ENCODE results near the gene MINDY3. TPM values are rescaled to one million over a fixed set of nuclear protein-coding genes. Genes with fewer than 3 reads are reported as not detected.
"Not testable (repeated sequence)": the region's sequence is repeated elsewhere in the genome, so short reads cannot be mapped to it uniquely, and the experiment has no call there.

Gene MINDY3
- polyA plus RNA-seq, 2 donors: 11.2 to 17.2 TPM

DNA sequence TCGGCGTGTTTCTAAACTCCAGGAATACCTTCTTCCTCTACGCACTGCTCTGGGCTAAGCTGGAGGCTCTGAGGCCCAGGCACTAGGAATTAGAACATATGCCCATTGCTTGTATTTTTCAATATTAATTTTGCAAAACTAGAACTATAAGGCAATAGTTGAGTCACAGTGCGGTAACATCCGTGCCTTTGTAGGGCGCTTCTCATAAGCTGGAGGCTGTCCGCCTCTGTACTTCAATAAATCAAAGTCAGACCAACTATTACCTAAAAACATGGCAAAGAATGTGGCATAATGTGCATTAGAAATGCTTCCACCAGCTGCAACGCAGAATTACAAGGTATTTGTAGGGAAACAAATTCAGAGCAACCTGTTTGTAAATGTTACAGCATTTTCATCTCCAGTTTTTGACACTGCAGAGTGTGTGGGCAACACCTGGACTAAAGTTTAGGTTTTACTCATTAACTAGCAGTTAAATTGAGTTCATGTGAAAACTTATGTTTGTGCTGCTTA lies 440 bp upstream of the MINDY3 start:
- H3K27ac ChIP-seq (ENCODE audit: low read depth in 2 of 2, low read length in 1 of 2): peak overlapping the region; percentile 69 to 80
- H3K4me1 ChIP-seq (ENCODE audit: control insufficient read depth in 2 of 2, insufficient read depth in 2 of 2, low read length in 1 of 2): no peaks in the 10 kb centered on the region
- H3K36me3 ChIP-seq (ENCODE audit: control insufficient read depth in 2 of 2, insufficient read depth in 2 of 2, low read length in 1 of 2): no peaks in the 10 kb centered on the region
- no peaks in the 10 kb centered on the region for H3K9me3 ChIP-seq (ENCODE audit: control insufficient read depth in 2 of 2, insufficient read depth in 1 of 2, low read depth in 1 of 2, low read length in 1 of 2)
- peak overlapping the region; percentile 98 to 100 for H3K4me3 ChIP-seq (ENCODE audit: low read depth in 1 of 2, low read length in 2 of 2)
- peaks cover 3% of the 10 kb centered on the region in 2 donors for H3K27me3 ChIP-seq (ENCODE audit: control insufficient read depth in 1 of 2, insufficient read depth in 2 of 2, low read length in 2 of 2)
- WGBS, 2 donors: 50 to 62% methylated on average over 8 of the region's 8 CpGs

DNA sequence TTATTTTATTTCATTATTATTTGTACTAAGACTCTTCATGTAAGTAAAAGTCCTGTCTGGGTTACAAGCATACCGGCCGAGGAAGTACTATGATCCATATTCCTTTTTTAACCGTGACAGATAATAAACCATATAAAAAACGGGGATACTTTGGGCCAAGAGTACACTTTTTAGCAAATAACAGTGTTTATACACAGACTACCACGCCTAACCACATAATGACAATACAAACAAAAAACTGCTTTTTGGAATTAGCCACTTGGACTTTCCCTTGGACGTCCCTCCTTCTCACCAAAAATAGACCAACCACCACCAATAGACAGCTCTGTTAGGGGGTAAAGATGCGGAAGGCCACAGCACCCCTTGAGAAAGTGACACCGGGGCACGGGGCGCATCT lies 800 bp downstream of the MINDY3 start:
- Histone ChIP-seq H3K27me3 (ENCODE audit: control insufficient read depth in 1 of 2, insufficient read depth in 2 of 2, low read length in 2 of 2) (peaks cover 0 to 3% of the 10 kb centered on the region in 2 donors), H3K36me3 (ENCODE audit: control insufficient read depth in 2 of 2, insufficient read depth in 2 of 2, low read length in 1 of 2) (no peaks in the 10 kb centered on the region), H3K9me3 (ENCODE audit: control insufficient read depth in 2 of 2, insufficient read depth in 1 of 2, low read depth in 1 of 2, low read length in 1 of 2) (no peaks in the 10 kb centered on the region), H3K4me1 (ENCODE audit: control insufficient read depth in 2 of 2, insufficient read depth in 2 of 2, low read length in 1 of 2) (no peaks in the 10 kb centered on the region), H3K27ac (ENCODE audit: low read depth in 2 of 2, low read length in 1 of 2) (peak overlapping the region; percentile 69 to 80), H3K4me3 (ENCODE audit: low read depth in 1 of 2, low read length in 2 of 2) (peak overlapping the region; percentile 98 to 100)
- 6 to 7% methylated on average over 10 of the region's 10 CpGs for WGBS, 2 donors

DNA sequence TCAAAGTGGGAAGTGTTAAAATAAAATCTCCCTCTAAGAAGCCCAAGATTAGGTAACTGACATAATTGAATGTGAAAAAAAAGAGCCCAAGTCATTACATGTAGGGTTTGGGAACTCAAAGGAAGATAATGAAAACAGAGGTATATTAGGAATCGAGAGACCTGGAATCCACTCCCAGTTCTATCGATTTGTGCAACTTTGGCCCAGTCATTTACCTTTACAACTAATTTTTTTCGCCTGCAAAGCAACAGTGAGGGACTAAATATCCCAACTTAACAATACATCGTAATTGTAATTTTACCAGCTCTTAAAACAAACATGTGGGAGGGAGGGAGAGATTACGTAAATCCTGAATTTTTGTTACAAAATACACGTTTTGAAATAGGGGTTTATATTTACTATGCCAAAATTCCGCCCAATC lies 1.4 kb downstream of the MINDY3 start:
- Histone ChIP-seq H3K4me3 (ENCODE audit: low read depth in 1 of 2, low read length in 2 of 2) (peak overlapping the region in 1 of 2 donors; percentile 100), H3K27ac (ENCODE audit: low read depth in 2 of 2, low read length in 1 of 2) (no peak overlapping the region), H3K36me3 (ENCODE audit: control insufficient read depth in 2 of 2, insufficient read depth in 2 of 2, low read length in 1 of 2) (no peaks in the 10 kb centered on the region), H3K4me1 (ENCODE audit: control insufficient read depth in 2 of 2, insufficient read depth in 2 of 2, low read length in 1 of 2) (no peaks in the 10 kb centered on the region), H3K27me3 (ENCODE audit: control insufficient read depth in 1 of 2, insufficient read depth in 2 of 2, low read length in 2 of 2) (peaks cover 0 to 3% of the 10 kb centered on the region in 2 donors), H3K9me3 (ENCODE audit: control insufficient read depth in 2 of 2, insufficient read depth in 1 of 2, low read depth in 1 of 2, low read length in 1 of 2) (no peaks in the 10 kb centered on the region)
- WGBS, 2 donors: 73 to 77% methylated on average over 7 of the region's 7 CpGs

DNA sequence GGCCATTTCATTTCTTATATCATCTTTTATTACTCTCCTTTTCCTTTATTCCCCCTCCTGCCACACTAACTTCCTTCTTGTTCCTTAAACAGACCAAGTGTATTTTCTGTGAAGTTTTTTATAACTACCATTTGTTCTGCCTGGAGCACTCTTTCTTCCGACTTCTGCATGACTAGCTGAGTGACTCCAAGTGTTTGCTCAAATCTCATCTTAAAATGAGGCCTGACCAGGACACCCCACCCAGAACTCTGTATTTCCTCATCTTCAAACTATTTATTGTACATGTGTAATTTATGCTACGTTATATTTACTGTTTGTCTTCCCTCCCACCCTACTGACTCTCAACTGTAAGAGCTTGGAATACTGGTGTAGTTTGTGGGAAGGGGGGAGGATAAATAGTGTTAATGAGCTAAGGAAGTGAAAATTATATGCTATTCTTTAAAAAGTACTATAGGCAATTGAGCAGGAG lies 3.2 kb downstream of the MINDY3 start:
- WGBS, 2 donors: 83 to 84% methylated on average over 2 of the region's 2 CpGs
- Histone ChIP-seq H3K9me3 (ENCODE audit: control insufficient read depth in 2 of 2, insufficient read depth in 1 of 2, low read depth in 1 of 2, low read length in 1 of 2) (no peaks in the 10 kb centered on the region), H3K27ac (ENCODE audit: low read depth in 2 of 2, low read length in 1 of 2) (no peak overlapping the region)

DNA sequence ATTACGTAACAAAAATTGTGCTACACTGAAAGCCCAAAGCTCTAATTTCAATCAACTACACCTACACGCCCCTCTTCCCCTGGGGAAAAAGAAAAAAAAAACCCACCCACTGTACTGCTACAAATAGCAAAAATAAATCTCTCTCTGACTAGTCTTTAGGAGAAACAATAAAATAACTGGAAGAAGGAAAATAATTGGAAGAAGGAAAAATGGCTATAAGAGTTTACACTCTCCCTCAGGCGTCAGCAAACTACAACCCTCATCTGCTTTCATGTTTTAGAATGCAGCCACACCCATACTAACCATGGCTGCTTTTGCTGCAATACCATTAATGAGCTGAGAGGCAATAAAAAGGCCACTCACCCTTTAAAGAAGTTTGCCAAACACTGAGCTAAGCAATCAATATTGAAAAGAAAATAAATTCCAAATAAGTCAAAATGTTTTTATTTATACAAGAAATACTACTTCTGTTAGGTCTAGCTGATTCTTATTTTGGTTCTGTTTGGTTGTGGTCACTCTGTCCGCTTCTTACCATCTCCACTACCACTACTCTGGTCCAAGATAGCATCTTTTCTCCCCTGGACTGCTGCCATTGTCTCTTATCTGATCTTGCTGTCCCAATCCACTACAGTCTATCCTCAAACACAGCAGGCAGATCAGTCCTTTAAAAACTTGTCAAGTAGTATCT lies 3.8 kb downstream of the MINDY3 start:
- no peaks in the 10 kb centered on the region for H3K36me3 ChIP-seq (ENCODE audit: control insufficient read depth in 2 of 2, insufficient read depth in 2 of 2, low read length in 1 of 2)
- 81 to 84% methylated on average over 4 of the region's 4 CpGs for WGBS, 2 donors
- no peak overlapping the region for H3K27ac ChIP-seq (ENCODE audit: low read depth in 2 of 2, low read length in 1 of 2)
- H3K27me3 ChIP-seq (ENCODE audit: control insufficient read depth in 1 of 2, insufficient read depth in 2 of 2, low read length in 2 of 2): peaks cover 0 to 3% of the 10 kb centered on the region in 2 donors
- no peaks in the 10 kb centered on the region for H3K4me1 ChIP-seq (ENCODE audit: control insufficient read depth in 2 of 2, insufficient read depth in 2 of 2, low read length in 1 of 2)
- H3K9me3 ChIP-seq (ENCODE audit: control insufficient read depth in 2 of 2, insufficient read depth in 1 of 2, low read depth in 1 of 2, low read length in 1 of 2): no peaks in the 10 kb centered on the region
- no peak overlapping the region for H3K4me3 ChIP-seq (ENCODE audit: low read depth in 1 of 2, low read length in 2 of 2)

More for the DNA sequence above, 3.2 kb downstream of the MINDY3 start:
- Histone ChIP-seq H3K27me3 (ENCODE audit: control insufficient read depth in 1 of 2, insufficient read depth in 2 of 2, low read length in 2 of 2) (peaks cover 0 to 3% of the 10 kb centered on the region in 2 donors), H3K36me3 (ENCODE audit: control insufficient read depth in 2 of 2, insufficient read depth in 2 of 2, low read length in 1 of 2) (no peaks in the 10 kb centered on the region), H3K4me3 (ENCODE audit: low read depth in 1 of 2, low read length in 2 of 2) (no peak overlapping the region), H3K4me1 (ENCODE audit: control insufficient read depth in 2 of 2, insufficient read depth in 2 of 2, low read length in 1 of 2) (no peaks in the 10 kb centered on the region)

DNA sequence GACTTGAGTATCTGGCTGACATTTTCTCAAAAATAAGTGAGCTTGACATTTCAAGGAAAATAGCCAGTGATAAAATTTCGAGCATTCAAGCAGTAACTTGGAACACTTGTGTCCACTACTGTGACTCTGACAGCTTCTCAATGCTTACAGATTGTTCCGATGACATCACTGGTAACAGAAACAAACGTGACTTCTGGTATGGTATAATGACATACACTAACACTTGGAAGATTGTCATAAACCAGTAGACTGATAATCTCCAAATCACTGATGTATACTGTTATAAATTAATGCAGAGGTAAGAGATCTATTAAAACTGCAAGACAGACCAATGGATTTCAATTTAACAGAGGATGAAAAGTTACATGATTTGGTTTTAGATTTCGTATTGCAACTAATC lies 6.5 kb downstream of the MINDY3 start:
- H3K4me1 ChIP-seq (ENCODE audit: control insufficient read depth in 2 of 2, insufficient read depth in 2 of 2, low read length in 1 of 2): no peaks in the 10 kb centered on the region
- H3K27me3 ChIP-seq (ENCODE audit: control insufficient read depth in 1 of 2, insufficient read depth in 2 of 2, low read length in 2 of 2): no peaks in the 10 kb centered on the region
- H3K4me3 ChIP-seq (ENCODE audit: low read depth in 1 of 2, low read length in 2 of 2): no peak overlapping the region
- H3K9me3 ChIP-seq (ENCODE audit: control insufficient read depth in 2 of 2, insufficient read depth in 1 of 2, low read depth in 1 of 2, low read length in 1 of 2): no peaks in the 10 kb centered on the region
- no peaks in the 10 kb centered on the region for H3K36me3 ChIP-seq (ENCODE audit: control insufficient read depth in 2 of 2, insufficient read depth in 2 of 2, low read length in 1 of 2)
- WGBS, 2 donors: 58 to 78% methylated on average over 4 of the region's 4 CpGs
- H3K27ac ChIP-seq (ENCODE audit: low read depth in 2 of 2, low read length in 1 of 2): no peak overlapping the region

DNA sequence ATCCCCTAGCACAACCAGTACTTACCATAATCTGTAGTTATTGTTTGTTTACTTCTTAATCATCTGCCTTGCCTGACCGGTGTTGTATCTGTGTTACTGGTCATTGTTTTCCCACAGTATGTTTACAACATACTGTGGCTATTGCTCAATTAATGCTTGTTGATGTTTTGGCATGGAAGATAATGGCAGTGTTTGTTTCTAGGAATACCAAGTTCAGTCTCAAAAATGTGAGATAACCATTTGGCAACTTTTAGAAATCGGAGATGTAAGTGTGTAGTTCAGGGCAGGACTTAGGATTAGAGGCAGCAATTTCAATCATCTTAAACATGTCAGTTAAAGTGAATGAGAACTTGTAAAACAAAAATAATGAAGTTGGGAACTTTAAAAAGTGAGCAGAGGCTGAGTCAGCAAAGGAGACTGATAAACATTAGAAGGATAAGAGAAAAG lies 8.2 kb downstream of the MINDY3 start:
- Histone ChIP-seq H3K9me3 (ENCODE audit: control insufficient read depth in 2 of 2, insufficient read depth in 1 of 2, low read depth in 1 of 2, low read length in 1 of 2) (no peaks in the 10 kb centered on the region), H3K36me3 (ENCODE audit: control insufficient read depth in 2 of 2, insufficient read depth in 2 of 2, low read length in 1 of 2) (no peaks in the 10 kb centered on the region), H3K4me1 (ENCODE audit: control insufficient read depth in 2 of 2, insufficient read depth in 2 of 2, low read length in 1 of 2) (no peaks in the 10 kb centered on the region), H3K27ac (ENCODE audit: low read depth in 2 of 2, low read length in 1 of 2) (no peak overlapping the region), H3K27me3 (ENCODE audit: control insufficient read depth in 1 of 2, insufficient read depth in 2 of 2, low read length in 2 of 2) (no peaks in the 10 kb centered on the region), H3K4me3 (ENCODE audit: low read depth in 1 of 2, low read length in 2 of 2) (no peak overlapping the region)
- WGBS, 2 donors: 84 to 89% methylated on average over 2 of the region's 2 CpGs

DNA sequence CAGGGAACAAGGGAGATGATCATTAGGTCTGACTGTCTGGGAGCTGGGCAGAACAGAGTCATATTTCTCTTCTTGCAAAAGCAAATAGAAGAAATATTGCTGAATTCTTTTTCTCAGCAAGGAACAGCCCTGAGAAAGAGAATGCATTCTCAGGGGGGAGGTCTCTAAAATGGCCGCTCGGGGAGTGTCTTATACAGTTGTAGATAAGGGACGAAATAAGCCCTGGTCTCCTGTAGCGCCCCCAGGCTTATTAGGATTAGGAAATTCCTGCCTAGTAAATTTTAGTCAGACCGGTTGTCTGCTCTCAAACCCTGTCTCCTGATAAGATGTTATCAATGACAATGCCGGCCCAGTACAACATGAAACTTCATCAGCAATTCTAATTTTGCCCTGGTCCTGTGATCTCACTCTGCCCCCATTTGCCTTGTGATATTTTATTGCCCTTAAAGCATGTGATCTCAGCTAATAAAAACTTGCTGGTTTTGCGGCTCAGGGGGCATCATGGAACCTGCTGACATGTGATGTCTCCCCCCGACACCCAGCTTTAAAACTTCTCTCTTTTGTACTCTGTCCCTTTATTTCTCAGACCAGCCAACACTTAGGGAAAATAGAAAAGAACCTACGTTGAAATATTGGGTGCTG lies 9.8 kb downstream of the MINDY3 start:
- WGBS, 2 donors: 95% methylated on average over 9 of the region's 9 CpGs
- H3K4me1 ChIP-seq (ENCODE audit: control insufficient read depth in 2 of 2, insufficient read depth in 2 of 2, low read length in 1 of 2); H3K36me3 ChIP-seq (ENCODE audit: control insufficient read depth in 2 of 2, insufficient read depth in 2 of 2, low read length in 1 of 2); H3K4me3 ChIP-seq (ENCODE audit: low read depth in 1 of 2, low read length in 2 of 2); H3K27me3 ChIP-seq (ENCODE audit: control insufficient read depth in 1 of 2, insufficient read depth in 2 of 2, low read length in 2 of 2); H3K9me3 ChIP-seq (ENCODE audit: control insufficient read depth in 2 of 2, insufficient read depth in 1 of 2, low read depth in 1 of 2, low read length in 1 of 2); H3K27ac ChIP-seq (ENCODE audit: low read depth in 2 of 2, low read length in 1 of 2): not testable (repeated sequence)

DNA sequence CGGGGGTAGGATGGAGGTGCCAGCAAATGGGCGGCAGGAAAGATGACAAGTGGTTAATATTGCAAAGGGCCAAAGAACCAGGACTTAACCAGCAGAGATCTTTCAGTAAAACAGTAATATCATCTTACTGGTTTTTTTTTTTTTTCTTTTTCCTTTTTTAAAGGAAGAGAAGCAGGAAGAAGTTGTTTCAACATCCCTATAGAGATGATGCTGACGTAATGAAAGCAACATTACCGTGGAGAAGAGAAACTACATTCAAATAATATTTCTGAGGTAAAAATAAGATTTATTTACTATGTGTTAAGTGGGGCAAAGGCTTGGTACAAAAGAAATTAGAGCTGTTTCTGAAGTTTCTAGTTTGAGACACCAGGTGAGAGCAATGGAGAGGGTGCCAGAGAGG lies 11.0 kb downstream of the MINDY3 start:
- WGBS, 2 donors: 92 to 94% methylated on average over 4 of the region's 4 CpGs
- Histone ChIP-seq H3K36me3 (ENCODE audit: control insufficient read depth in 2 of 2, insufficient read depth in 2 of 2, low read length in 1 of 2) (no peaks in the 10 kb centered on the region), H3K27me3 (ENCODE audit: control insufficient read depth in 1 of 2, insufficient read depth in 2 of 2, low read length in 2 of 2) (no peaks in the 10 kb centered on the region), H3K9me3 (ENCODE audit: control insufficient read depth in 2 of 2, insufficient read depth in 1 of 2, low read depth in 1 of 2, low read length in 1 of 2) (no peaks in the 10 kb centered on the region), H3K4me1 (ENCODE audit: control insufficient read depth in 2 of 2, insufficient read depth in 2 of 2, low read length in 1 of 2) (no peaks in the 10 kb centered on the region), H3K27ac (ENCODE audit: low read depth in 2 of 2, low read length in 1 of 2) (no peak overlapping the region), H3K4me3 (ENCODE audit: low read depth in 1 of 2, low read length in 2 of 2) (no peak overlapping the region)

Data from esophagus (tissue), 2 donors.